Left lung (tissue), 10 donors: ENCODE results near the gene NAV2. TPM values are rescaled to one million over a fixed set of nuclear protein-coding genes. Genes with fewer than 3 reads are reported as not detected.

Experiments used
- ATAC-seq: fragments of 200-7000 bp; cut with Tn5 transposase; one replicate; pipeline ENCODE4 v1.9.1; 2020; ENCODE audit warnings: moderate library complexity
- DNase-seq, 4 donors: peaks; one replicate each; pipeline ENCODE4 v3.0.0-alpha.2; 2013 to 2020
- H3K27ac ChIP-seq, 2 donors: fragments of 200-600 bp; sonication (generic) in 1 of 2; one replicate each; pipeline versions ENCODE4 v1.5.0 to v1.8.0; 2020 to 2021
- H3K27me3 ChIP-seq, 2 donors: fragments of 200-600 bp; sonication (generic) in 1 of 2; one replicate each; pipeline versions ENCODE4 v1.5.0 to v1.8.0; 2020 to 2021
- H3K36me3 ChIP-seq, 2 donors: fragments of 200-600 bp; sonication (generic) in 1 of 2; one replicate each; pipeline versions ENCODE4 v1.5.0 to v1.8.0; 2020 to 2021
- H3K4me1 ChIP-seq, 2 donors: fragments of 200-600 bp; one replicate each; pipeline ENCODE4 v1.8.0; 2021
- H3K4me3 ChIP-seq, 2 donors: fragments of 200-600 bp; sonication (generic) in 1 of 2; one replicate each; pipeline versions ENCODE4 v1.5.0 to v1.8.0; 2020 to 2021; ENCODE audit warnings: mild to moderate bottlenecking in 1 of 2
- H3K9me3 ChIP-seq, 2 donors: fragments of 200-600 bp; sonication (generic) in 1 of 2; one replicate each; pipeline versions ENCODE4 v1.5.0 to v1.8.0; 2020 to 2021
- intact Hi-C, 2 donors: fragments of 100-400 bp; cut with DNase I; formaldehyde crosslinking; loops; one replicate each; pipeline versions ENCODE4 v1.11.2 to v1.14.2; 2022
- polyA plus RNA-seq, 6 donors: library from polyadenylated mRNA; unstranded; fragments of 120-200 nt; gene quantifications; one replicate each; pipeline ENCODE4 v1.2.1, GENCODE V29; 2013; ENCODE audit not compliant: insufficient read length in 6 of 6
- total RNA-seq, 2 donors: library from RNA; stranded (reverse); fragmentation: NEBNext Ultra II Directional; extraction: Animal tissue kit (Norgen Biotek cat#: 25700); gene quantifications; one replicate each; pipeline ENCODE4 v1.2.1, GENCODE V29; 2021
- TF ChIP-seq, protein P1 (sequence below), 2 donors: fragments of 200-600 bp; sonication (generic) in 1 of 2; IDR thresholded peaks; one replicate each; pipeline versions ENCODE4 v1.5.0 to v1.8.0; 2021; ENCODE audit warnings: antibody characterized with exemption in 2 of 2
- donor health status: DM: no; HTN: yes; CAD: no.
- donor health status: DM: no; HTN: no; CAD: no.

The NAV2 gene
- total and polyA plus RNA-seq, 8 donors = 18.0 to 59.9 (median 23.1) TPM

DNA sequence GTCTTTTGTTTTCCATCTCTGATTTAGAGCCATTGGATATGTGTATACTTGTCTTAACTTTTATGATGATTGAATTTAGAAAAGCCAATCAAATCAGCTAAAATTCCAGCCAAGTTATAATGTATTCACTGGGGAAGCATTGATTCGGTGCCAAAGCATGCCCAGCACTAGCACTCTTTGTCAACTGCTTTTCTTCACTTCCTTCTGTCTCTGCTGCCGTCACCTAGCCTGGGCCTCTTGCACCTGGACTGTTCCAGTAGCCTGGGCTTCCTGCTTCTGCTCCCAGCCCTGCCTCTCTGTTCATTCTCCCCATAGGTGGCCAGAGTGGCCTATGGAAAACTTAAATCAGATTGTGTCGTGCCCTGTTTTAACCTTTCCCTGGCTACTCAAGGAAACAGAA, 80.7 kb downstream of the NAV2 start:
- intact Hi-C loops = no loop called here
- TF ChIP-seq, protein P1, sequence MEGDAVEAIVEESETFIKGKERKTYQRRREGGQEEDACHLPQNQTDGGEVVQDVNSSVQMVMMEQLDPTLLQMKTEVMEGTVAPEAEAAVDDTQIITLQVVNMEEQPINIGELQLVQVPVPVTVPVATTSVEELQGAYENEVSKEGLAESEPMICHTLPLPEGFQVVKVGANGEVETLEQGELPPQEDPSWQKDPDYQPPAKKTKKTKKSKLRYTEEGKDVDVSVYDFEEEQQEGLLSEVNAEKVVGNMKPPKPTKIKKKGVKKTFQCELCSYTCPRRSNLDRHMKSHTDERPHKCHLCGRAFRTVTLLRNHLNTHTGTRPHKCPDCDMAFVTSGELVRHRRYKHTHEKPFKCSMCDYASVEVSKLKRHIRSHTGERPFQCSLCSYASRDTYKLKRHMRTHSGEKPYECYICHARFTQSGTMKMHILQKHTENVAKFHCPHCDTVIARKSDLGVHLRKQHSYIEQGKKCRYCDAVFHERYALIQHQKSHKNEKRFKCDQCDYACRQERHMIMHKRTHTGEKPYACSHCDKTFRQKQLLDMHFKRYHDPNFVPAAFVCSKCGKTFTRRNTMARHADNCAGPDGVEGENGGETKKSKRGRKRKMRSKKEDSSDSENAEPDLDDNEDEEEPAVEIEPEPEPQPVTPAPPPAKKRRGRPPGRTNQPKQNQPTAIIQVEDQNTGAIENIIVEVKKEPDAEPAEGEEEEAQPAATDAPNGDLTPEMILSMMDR (IDR thresholded peaks at IDR 0.05) = no peak
- H3K36me3 ChIP-seq = no peaks in the 10 kb centered on the region
- no peaks in the 10 kb centered on the region for H3K9me3 ChIP-seq
- no peak overlapping the region for H3K4me3 ChIP-seq
- no peak overlapping the region for H3K27ac ChIP-seq
- peaks cover 10 to 16% of the 10 kb centered on the region in 2 donors for H3K4me1 ChIP-seq
- ATAC-seq (peak; percentile 44), DNase-seq (no peak)
- no peaks in the 10 kb centered on the region for H3K27me3 ChIP-seq

DNA sequence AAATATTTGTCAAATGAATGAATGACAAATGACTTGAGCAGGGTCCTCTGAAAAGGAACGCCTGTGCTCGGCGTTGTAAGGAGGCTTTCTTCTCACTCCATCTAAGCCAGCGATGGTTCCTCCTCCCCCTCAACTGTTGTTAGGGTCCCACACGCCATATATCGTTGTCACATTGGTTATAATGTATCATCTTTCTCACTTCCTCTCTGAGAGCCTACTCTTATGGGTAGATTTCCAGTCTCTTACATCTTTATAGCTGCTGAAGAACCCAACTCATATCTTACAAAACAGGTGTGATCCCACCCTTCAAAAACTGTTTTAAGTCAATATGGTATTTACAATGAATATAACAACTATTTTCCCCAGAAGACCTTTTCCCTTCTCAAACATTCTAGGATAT, 81.5 kb downstream of the NAV2 start:
- DNase-seq = no peak
- no peak for ATAC-seq
- Histone ChIP-seq H3K4me1 (peaks cover 10 to 12% of the 10 kb centered on the region in 2 donors), H3K27me3 (no peaks in the 10 kb centered on the region), H3K4me3 (no peak overlapping the region), H3K36me3 (no peaks in the 10 kb centered on the region), H3K9me3 (no peaks in the 10 kb centered on the region), H3K27ac (no peak overlapping the region)
- TF ChIP-seq, protein P1 (IDR thresholded peaks at IDR 0.05) = no peak
- intact Hi-C loops = no loop called here

DNA sequence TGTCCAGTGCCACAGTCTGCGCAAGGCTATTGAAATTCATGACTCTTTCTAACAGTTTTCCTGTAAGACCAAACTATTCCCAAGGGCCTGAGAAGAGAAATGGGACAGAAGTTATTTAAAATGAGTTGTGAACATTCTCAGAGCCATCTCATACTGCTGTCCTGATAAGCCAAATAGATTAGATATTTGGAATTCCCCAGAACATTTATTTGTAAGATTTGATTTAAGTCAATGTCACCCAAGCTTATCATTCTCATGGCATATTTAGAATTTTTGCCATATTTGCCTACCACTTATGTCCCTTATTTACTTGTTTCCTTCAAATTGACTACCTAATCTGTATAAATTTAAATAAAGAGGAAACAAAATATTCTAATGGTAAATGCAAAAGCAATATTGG, 82.4 kb downstream of the NAV2 start:
- DNase-seq (no peak), ATAC-seq (no peak)
- Histone ChIP-seq H3K9me3 (no peaks in the 10 kb centered on the region), H3K4me3 (no peak overlapping the region), H3K27me3 (no peaks in the 10 kb centered on the region), H3K4me1 (peaks cover 7 to 10% of the 10 kb centered on the region in 2 donors), H3K27ac (no peak overlapping the region), H3K36me3 (no peaks in the 10 kb centered on the region)
- TF ChIP-seq, protein P1 (IDR thresholded peaks at IDR 0.05) = no peak
- intact Hi-C loops = no loop called here

DNA sequence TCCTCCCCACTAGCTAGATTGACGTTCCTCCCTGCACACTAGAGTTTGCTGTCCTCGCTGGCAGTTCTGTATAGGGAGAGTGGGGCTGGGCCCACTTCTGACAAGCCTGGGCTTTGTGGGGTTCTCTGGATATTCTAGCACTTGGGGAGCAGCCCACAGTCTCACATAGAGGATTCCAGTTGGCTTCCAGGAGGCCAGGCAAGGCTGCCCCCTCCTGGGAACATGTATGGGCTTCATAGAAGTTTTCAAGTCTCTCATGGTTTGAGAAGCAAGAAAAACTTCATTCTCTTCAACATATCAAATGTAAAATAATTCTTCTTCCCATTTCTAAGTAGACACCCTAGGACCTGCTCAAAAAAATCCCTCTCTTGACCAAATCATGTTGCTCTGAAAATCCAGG, 87.5 kb downstream of the NAV2 start:
- Histone ChIP-seq H3K4me1 (peaks cover 9 to 14% of the 10 kb centered on the region in 2 donors), H3K4me3 (no peak overlapping the region), H3K9me3 (no peaks in the 10 kb centered on the region), H3K36me3 (no peaks in the 10 kb centered on the region), H3K27me3 (no peaks in the 10 kb centered on the region), H3K27ac (no peak overlapping the region)
- TF ChIP-seq, protein P1 (IDR thresholded peaks at IDR 0.05) = no peak
- ATAC-seq (peak; percentile 36), DNase-seq (no peak)
- intact Hi-C loops = no loop called here

DNA sequence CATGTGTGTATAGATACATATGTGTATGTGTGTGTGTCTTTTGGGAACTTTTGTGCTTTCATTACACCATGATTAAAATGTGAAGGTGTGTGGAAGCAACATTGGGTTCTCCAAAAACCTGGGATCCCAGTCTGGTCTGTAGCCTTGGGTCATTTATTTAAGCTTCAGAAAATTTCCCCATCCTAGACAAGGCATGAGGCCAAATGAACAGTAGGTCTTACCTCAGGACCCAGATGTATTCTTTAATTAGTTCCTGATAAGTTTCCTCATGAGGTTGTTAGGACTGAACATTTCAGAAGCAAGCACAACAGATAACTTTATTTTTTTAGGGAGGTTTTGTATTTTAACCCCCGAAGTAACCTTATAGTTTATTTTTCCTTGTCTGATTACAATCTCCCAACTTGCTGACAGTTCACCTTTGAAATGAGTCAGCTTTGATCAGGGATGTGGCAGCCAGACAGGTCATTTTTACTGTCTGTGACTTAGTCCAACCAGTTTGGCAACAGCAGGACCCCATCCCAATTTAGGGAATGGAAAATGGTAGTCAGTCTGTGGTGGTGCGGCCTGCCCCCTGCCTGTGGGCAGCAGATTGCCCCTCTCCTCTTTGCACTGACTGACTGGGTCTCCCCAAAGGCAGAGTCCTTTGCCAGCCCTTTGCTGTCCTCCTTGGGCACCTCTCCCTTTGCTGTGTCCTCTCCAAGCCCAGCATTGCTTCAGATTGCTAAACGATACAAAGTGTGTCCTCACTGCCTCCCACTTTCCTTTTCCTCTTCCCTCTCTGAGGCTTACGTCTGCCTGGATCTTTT, 88.3 kb downstream of the NAV2 start:
- H3K4me1 ChIP-seq = peaks cover 9 to 14% of the 10 kb centered on the region in 2 donors
- no peak overlapping the region for H3K27ac ChIP-seq
- no peaks in the 10 kb centered on the region for H3K36me3 ChIP-seq
- DNase-seq (no peak), ATAC-seq (no peak)
- no peaks in the 10 kb centered on the region for H3K9me3 ChIP-seq
- intact Hi-C loops = no loop called here
- no peaks in the 10 kb centered on the region for H3K27me3 ChIP-seq
- no peak overlapping the region for H3K4me3 ChIP-seq
- TF ChIP-seq, protein P1 (IDR thresholded peaks at IDR 0.05) = no peak
